Sigmoid colon (tissue), 4 donors: ENCODE results near the gene ASTN1.

Experiments
- CTCF ChIP-seq, 4 experiments: fragments of 450-650 bp in 3 of 4; fragments of 200-600 bp in 1 of 4; IDR thresholded peaks; one replicate each; pipeline ENCODE4 v1.5.1; 2016 to 2019; ENCODE audit warnings: antibody characterized with exemption in 4 of 4, mild to moderate bottlenecking in 3 of 4, moderate library complexity in 2 of 4
- EP300 ChIP-seq, 4 donors: sonication (generic); formaldehyde crosslinking; IDR thresholded peaks; one replicate each; pipeline ENCODE4 v1.6.1; 2017; ENCODE audit warnings: antibody characterized with exemption in 4 of 4
- POLR2A ChIP-seq, 2 donors: fragments of 450-650 bp; IDR thresholded peaks; one replicate each; pipeline ENCODE4 v1.6.1; 2016; ENCODE audit warnings: antibody characterized with exemption in 2 of 2, mild to moderate bottlenecking in 2 of 2, moderate library complexity in 2 of 2
- POLR2AphosphoS5 ChIP-seq, 4 donors: sonication (generic); formaldehyde crosslinking; IDR thresholded peaks; one replicate each; pipeline ENCODE4 v1.6.1; 2017; ENCODE audit warnings: antibody characterized with exemption in 4 of 4

- TF ChIP-seq CTCF (IDR thresholded peaks at IDR 0.05) (no peak), POLR2A (IDR thresholded peaks at IDR 0.05) (no peak), EP300 (IDR thresholded peaks at IDR 0.05) (no peak), POLR2AphosphoS5 (IDR thresholded peaks at IDR 0.05) (no peak)
Observed at GRCh38 chr1:177172272-177172671, 7.8 kb upstream of the ASTN1 start.
